ENCODE results near the gene SLAIN2.
A peak's percentile ranks its signal among the peaks of the same experiment; 100 is the strongest.

The SLAIN2 gene

DNA sequence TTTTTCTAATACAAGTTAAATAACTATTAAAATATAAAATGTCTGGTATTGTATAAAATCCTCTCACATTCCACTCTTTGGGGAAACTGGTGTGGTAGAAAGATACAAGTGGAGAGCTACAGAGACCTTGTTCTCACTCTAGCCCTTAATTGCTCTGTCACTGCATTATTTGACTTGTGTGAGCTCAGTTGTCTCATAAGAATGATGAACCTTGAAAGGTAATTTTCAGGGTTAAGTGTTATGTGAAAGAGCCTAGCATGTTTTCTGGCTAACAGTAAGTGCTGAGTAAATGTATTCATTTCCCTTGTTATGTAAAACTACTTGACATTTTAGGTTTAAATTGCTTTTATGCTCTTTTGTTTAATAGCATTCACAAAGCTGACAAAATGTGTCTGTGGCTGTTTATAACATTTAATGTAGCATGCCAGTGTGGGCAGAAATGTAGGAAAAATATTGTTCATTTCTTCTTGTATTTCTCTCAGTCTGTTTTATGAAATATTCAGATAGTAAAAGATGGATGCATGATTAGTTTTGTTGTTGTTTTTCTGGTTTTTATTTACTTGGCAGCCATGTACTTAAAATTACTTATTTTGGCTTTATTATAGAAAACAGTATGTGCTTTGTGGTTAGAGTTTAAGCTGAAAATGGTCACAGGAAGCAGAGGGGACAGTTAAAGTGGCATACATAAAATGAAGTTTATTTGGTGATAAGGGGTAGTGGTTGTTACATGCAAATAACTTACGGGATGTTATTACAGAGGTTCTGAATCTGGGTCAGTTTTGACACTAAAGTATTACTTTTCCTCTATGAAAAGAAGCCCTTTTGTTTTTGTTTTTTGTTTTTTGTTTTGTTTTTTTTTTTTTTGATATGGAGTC, 29.2 kb downstream of the SLAIN2 start:
- H3K36me3 ChIP-seq (ENCODE audit: insufficient read depth, low read length): no peaks in the 10 kb centered on the region
- peaks cover 21% of the 10 kb centered on the region for H3K4me1 ChIP-seq (ENCODE audit: control insufficient read depth, insufficient read depth, low read length)
- H3K9ac ChIP-seq (ENCODE audit: low read depth, low read length): no peak overlapping the region
- H3K9me3 ChIP-seq (replicated peaks; ENCODE audit: low read length): no peaks in the 10 kb centered on the region
- H3K4me2 ChIP-seq (ENCODE audit: low read length): no peak overlapping the region
- H3K4me3 ChIP-seq (ENCODE audit: low read length): no peak overlapping the region
- H3K27me3 ChIP-seq (ENCODE audit: control insufficient read depth, insufficient read depth, low read length): no peaks in the 10 kb centered on the region

DNA sequence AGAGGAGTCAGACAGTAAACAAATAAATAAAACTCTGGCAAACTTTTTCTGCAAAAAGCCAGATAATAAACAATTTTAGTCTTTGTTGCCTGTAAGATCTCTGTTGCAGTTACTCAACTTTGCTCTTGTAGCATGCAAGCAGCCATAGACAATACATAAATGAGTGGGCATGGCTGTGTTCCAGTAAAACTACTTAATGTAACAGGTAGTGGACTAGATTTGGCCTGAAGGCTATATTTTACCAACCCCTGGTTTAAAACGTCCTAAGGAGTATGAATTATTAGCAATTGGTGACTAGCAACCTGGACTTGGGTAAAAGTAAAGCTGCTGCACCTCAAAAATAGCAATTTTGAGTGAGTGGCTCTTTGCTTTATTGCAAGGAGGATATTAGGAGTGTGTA, 30.9 kb downstream of the SLAIN2 start:
- Histone ChIP-seq H3K36me3 (ENCODE audit: insufficient read depth, low read length) (no peaks in the 10 kb centered on the region), H3K4me1 (ENCODE audit: control insufficient read depth, insufficient read depth, low read length) (peaks cover 28% of the 10 kb centered on the region), H3K27me3 (ENCODE audit: control insufficient read depth, insufficient read depth, low read length) (no peaks in the 10 kb centered on the region), H3K9me3 (replicated peaks; ENCODE audit: low read length) (no peaks in the 10 kb centered on the region), H3K4me3 (ENCODE audit: low read length) (no peak overlapping the region), H3K9ac (ENCODE audit: low read depth, low read length) (no peak overlapping the region), H3K4me2 (ENCODE audit: low read length) (no peak overlapping the region)

DNA sequence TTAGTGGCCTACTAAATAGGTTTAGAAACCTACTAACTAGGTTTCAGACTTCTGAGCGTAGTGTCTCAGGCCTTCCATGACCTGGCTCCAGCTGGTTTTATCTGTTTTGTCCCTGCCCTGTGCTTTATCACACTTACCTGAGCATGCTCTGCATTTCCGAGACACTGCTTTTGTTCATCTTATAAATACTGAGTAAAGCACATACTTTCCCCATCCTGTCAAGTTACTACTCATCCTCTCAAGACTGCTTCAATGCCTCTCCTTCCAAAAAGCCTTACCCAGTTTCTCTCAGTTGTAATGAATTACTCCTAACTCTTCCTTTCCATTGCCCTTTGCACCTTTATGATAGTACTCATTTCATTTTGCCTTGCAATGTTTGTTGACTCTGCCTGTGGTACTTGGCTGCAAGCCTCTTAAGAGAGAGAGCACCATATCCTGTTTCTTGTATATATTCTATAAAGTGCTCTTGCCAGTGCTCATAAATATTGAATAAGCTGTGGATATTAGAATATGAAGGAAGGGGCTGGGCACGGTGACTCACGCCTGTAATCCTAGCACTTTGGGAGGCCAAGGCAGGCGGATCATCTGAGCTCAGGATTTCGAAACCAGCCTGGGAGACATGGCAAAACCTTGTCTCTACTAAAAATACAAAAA, 34.4 kb downstream of the SLAIN2 start:
- Histone ChIP-seq H3K4me1 (ENCODE audit: control insufficient read depth, insufficient read depth, low read length) (peaks cover 22% of the 10 kb centered on the region), H3K4me2 (ENCODE audit: low read length) (peak overlapping the region; percentile 48), H3K9me3 (replicated peaks; ENCODE audit: low read length) (no peaks in the 10 kb centered on the region), H3K9ac (ENCODE audit: low read depth, low read length) (no peak overlapping the region), H3K36me3 (ENCODE audit: insufficient read depth, low read length) (no peaks in the 10 kb centered on the region), H3K4me3 (ENCODE audit: low read length) (no peak overlapping the region), H3K27me3 (ENCODE audit: control insufficient read depth, insufficient read depth, low read length) (no peaks in the 10 kb centered on the region)

DNA sequence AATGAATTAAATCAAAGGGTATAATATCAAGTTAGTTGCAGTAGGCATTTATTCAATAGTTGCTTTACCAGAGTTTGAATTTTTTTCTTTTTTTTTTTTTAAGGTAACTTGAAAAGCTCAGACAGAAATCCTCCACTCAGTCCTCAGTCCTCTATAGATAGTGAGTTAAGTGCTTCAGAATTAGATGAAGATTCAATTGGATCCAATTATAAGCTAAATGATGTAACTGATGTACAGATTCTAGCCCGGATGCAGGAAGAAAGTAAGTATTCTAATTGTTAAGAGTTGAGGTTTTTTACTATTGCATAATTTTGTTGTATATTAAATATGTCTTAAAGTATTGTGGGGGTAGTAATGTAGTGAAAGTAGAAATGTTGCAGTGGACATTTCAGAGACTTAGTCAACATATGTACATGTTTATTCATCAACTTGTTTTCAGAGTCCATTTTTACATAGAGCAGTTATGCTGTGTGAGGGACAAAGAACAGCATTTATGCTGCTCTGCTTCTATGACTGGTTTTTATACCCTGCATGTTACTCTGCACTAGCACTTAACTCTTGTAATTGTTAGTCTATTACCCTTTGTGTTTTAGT, 38.4 kb downstream of the SLAIN2 start:
- H3K9ac ChIP-seq (ENCODE audit: low read depth, low read length): no peak overlapping the region
- H3K27me3 ChIP-seq (ENCODE audit: control insufficient read depth, insufficient read depth, low read length): no peaks in the 10 kb centered on the region
- H3K4me1 ChIP-seq (ENCODE audit: control insufficient read depth, insufficient read depth, low read length): peaks cover 20% of the 10 kb centered on the region
- peaks cover 16% of the 10 kb centered on the region for H3K36me3 ChIP-seq (ENCODE audit: insufficient read depth, low read length)
- no peak overlapping the region for H3K4me3 ChIP-seq (ENCODE audit: low read length)
- H3K4me2 ChIP-seq (ENCODE audit: low read length): no peak overlapping the region
- H3K9me3 ChIP-seq (replicated peaks; ENCODE audit: low read length): no peaks in the 10 kb centered on the region

DNA sequence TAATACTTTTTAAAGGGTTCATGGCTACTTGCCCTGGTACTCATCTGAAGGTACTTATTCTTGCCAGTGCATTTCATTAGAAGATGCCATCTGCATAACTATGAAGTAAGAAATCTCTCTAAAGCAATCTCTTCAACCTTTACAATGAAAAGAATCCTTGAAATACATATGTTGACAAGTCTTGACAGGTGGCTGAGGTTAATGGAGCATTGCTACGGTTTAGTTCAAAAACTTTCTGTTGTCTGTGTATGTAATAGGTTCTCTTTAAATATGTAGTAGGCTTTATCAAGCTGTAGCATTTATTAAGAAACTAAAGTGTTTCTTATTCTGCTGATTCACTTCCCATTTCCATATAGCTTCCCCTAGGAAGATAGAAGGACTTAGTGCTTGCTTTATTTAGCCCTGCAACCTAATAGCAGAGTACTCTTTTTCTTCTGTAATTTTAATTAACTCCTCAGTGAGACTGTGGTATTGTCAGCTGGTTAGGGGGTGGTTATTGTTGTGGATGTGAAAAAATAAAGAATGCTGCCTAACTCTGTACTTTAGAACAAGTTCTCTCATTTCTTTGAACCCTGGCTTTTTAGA, 39.3 kb downstream of the SLAIN2 start:
- Histone ChIP-seq H3K9me3 (replicated peaks; ENCODE audit: low read length) (no peaks in the 10 kb centered on the region), H3K9ac (ENCODE audit: low read depth, low read length) (no peak overlapping the region), H3K4me3 (ENCODE audit: low read length) (no peak overlapping the region), H3K4me1 (ENCODE audit: control insufficient read depth, insufficient read depth, low read length) (peaks cover 11% of the 10 kb centered on the region), H3K36me3 (ENCODE audit: insufficient read depth, low read length) (peaks cover 26% of the 10 kb centered on the region), H3K4me2 (ENCODE audit: low read length) (no peak overlapping the region), H3K27me3 (ENCODE audit: control insufficient read depth, insufficient read depth, low read length) (no peaks in the 10 kb centered on the region)

DNA sequence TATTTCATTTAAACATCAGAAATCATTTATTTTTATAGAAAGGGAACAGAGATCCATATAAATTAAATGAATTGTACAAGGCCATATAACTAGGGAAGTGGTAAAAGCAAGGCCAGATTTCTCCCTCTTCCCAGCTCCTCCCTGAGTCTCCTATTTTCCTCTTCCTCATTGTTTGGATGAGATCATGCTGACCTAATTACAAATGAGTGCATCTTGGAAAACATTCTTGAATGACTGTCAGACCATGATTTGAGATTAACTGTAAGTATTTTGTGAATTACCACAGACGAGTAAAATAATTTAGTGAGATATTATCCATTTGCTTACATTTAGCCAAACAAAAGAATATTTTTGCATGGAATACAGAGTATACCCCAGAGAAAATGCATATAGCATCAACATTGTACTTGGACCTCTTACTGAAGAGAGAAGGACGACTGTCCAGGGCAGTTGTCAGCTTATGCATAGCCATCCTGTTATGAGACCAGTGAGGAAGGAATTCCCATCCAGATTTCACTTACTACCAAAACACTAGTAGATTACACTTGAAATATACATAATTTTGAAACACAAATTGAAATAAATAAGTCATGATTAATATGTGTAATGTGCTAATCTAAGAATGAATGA, 47.3 kb downstream of the SLAIN2 start:
- H3K36me3 ChIP-seq (ENCODE audit: insufficient read depth, low read length): peaks cover 23% of the 10 kb centered on the region
- H3K4me3 ChIP-seq (ENCODE audit: low read length): no peak overlapping the region
- no peak overlapping the region for H3K9ac ChIP-seq (ENCODE audit: low read depth, low read length)
- H3K9me3 ChIP-seq (replicated peaks; ENCODE audit: low read length): no peaks in the 10 kb centered on the region
- no peaks in the 10 kb centered on the region for H3K27me3 ChIP-seq (ENCODE audit: control insufficient read depth, insufficient read depth, low read length)
- no peaks in the 10 kb centered on the region for H3K4me1 ChIP-seq (ENCODE audit: control insufficient read depth, insufficient read depth, low read length)
- H3K4me2 ChIP-seq (ENCODE audit: low read length): no peak overlapping the region

DNA sequence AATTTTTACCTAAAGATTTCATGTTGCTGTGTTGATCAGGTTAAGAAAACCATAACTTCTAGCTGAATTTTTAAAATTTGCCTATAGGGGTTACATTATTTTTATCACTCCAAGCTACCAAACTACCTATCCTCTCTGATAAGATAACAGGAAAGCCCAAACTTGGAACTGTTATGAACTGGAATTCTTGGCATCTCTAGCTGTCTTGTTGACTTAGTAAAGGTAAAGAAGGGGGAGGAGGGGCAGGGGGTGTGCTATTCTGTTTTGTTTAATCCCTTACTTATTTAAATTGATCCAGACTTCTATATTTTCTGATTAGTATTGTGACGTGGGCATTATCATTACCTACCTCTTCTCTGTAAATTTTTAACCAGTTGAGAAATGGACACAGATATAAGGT, 54.7 kb downstream of the SLAIN2 start:
- peaks cover 28% of the 10 kb centered on the region for H3K36me3 ChIP-seq (ENCODE audit: insufficient read depth, low read length)
- H3K4me2 ChIP-seq (ENCODE audit: low read length): no peak overlapping the region
- H3K4me1 ChIP-seq (ENCODE audit: control insufficient read depth, insufficient read depth, low read length): no peaks in the 10 kb centered on the region
- H3K9me3 ChIP-seq (replicated peaks; ENCODE audit: low read length): no peaks in the 10 kb centered on the region
- no peak overlapping the region for H3K9ac ChIP-seq (ENCODE audit: low read depth, low read length)
- H3K27me3 ChIP-seq (ENCODE audit: control insufficient read depth, insufficient read depth, low read length): no peaks in the 10 kb centered on the region
- no peak overlapping the region for H3K4me3 ChIP-seq (ENCODE audit: low read length)

DNA sequence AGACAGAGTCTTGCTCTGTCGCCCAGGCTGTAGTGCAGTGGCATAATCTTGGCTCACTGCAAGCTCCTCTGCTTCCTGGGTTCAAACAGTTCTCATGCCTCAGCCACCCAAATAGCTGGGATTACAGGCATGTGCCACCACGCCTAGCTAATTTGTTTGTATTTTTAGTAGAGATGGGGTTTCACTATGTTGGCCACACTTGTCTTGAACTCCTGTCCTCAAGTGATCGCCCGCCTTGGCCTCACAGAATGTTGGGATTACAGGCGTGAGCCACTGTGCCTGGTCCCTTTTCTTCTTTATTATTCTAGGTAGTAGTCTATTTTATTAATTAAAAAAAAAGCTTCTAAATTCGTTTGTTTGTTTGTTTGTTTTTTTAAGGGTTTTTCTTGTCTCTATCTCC, 59.1 kb downstream of the SLAIN2 start:
- Histone ChIP-seq H3K9me3 (replicated peaks; ENCODE audit: low read length) (no peaks in the 10 kb centered on the region), H3K4me2 (ENCODE audit: low read length) (no peak overlapping the region), H3K36me3 (ENCODE audit: insufficient read depth, low read length) (peaks cover 21% of the 10 kb centered on the region), H3K9ac (ENCODE audit: low read depth, low read length) (no peak overlapping the region), H3K4me1 (ENCODE audit: control insufficient read depth, insufficient read depth, low read length) (no peaks in the 10 kb centered on the region), H3K27me3 (ENCODE audit: control insufficient read depth, insufficient read depth, low read length) (no peaks in the 10 kb centered on the region), H3K4me3 (ENCODE audit: low read length) (no peak overlapping the region)

DNA sequence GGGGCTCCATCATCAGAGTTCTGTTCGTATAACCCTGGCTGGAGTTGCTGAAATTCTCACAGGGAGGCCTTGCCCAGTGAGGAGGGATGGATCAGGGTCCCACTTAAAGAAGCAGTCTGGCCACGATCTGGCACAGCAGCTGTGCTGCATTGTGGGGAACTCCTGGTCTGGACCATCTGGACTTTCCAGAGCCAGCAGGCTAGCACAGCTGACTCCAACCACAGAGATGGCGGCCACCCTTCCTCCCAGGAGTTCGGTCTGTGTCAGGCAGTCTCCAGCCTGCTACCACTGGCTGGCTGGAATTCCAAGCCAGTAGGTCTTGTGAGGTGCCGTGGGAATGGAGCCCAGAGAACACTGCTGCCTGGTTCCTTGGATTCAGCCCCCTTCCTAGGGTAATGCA, 62.0 kb downstream of the SLAIN2 start:
- Histone ChIP-seq H3K4me2 (ENCODE audit: low read length) (no peak overlapping the region), H3K36me3 (ENCODE audit: insufficient read depth, low read length) (peaks cover 10% of the 10 kb centered on the region), H3K4me1 (ENCODE audit: control insufficient read depth, insufficient read depth, low read length) (no peaks in the 10 kb centered on the region), H3K27me3 (ENCODE audit: control insufficient read depth, insufficient read depth, low read length) (no peaks in the 10 kb centered on the region), H3K9me3 (replicated peaks; ENCODE audit: low read length) (no peaks in the 10 kb centered on the region), H3K4me3 (ENCODE audit: low read length) (no peak overlapping the region), H3K9ac (ENCODE audit: low read depth, low read length) (no peak overlapping the region)

DNA sequence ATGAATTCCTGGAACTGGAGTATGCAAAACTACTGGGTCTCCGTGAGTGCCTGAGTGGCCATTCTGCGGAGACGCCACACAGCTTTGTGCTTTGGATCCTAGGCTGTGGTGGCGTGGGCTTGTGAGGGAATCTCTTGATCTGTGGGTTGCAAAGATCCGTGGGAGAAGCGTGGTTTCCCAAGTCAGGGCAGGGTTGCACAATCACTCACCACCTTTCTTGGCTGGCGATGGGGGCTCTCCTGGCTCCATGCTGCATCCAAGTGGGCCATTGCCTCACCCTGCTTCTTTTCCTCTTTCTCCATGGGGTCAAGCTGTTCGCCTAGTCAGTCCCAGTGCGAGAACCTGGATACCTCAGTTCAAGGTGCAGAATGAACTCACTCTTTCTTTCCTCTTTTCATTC, 62.5 kb downstream of the SLAIN2 start:
- Histone ChIP-seq H3K4me3 (ENCODE audit: low read length) (no peak overlapping the region), H3K4me1 (ENCODE audit: control insufficient read depth, insufficient read depth, low read length) (no peaks in the 10 kb centered on the region), H3K27me3 (ENCODE audit: control insufficient read depth, insufficient read depth, low read length) (no peaks in the 10 kb centered on the region), H3K36me3 (ENCODE audit: insufficient read depth, low read length) (peaks cover 10% of the 10 kb centered on the region), H3K4me2 (ENCODE audit: low read length) (no peak overlapping the region), H3K9me3 (replicated peaks; ENCODE audit: low read length) (no peaks in the 10 kb centered on the region), H3K9ac (ENCODE audit: low read depth, low read length) (no peak overlapping the region)

DNA sequence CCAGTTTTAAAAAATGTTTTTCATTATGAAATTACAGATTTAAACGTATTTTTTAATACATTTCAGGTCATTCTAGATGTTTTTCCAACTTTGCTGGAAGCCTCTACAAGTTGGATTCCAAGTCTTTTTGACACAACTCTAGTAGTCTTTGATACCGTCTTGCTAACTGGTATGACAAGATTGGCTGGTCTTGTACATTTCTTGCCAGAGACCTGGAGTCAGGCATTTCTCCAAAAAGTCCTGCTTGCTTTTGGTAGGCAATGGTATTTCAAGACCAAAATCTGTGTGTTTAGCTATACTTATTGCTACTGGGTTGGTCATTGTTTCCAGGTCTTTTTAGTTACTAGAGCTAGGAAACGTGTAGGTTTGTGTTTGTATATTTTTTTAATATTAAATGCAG, 64.6 kb downstream of the SLAIN2 start:
- Histone ChIP-seq H3K4me1 (ENCODE audit: control insufficient read depth, insufficient read depth, low read length) (no peaks in the 10 kb centered on the region), H3K4me3 (ENCODE audit: low read length) (no peak overlapping the region), H3K36me3 (ENCODE audit: insufficient read depth, low read length) (peaks cover 13% of the 10 kb centered on the region), H3K9ac (ENCODE audit: low read depth, low read length) (no peak overlapping the region), H3K27me3 (ENCODE audit: control insufficient read depth, insufficient read depth, low read length) (no peaks in the 10 kb centered on the region), H3K9me3 (replicated peaks; ENCODE audit: low read length) (no peaks in the 10 kb centered on the region), H3K4me2 (ENCODE audit: low read length) (no peak overlapping the region)

Data from skeletal muscle satellite cell (primary cell).